Fibroblast of lung (primary cell): Measurements from ENCODE around the gene KCP. TPM values are rescaled to one million over a fixed set of nuclear protein-coding genes. Genes with fewer than 3 reads are reported as not detected.

ENCODE experiments used
- DNase-seq, 2 donors: peaks; one replicate each; pipeline versions ENCODE4 v3.0.0 to v3.0.0-alpha.2; 2010; ENCODE audit warnings: low read depth in 2 of 2
- H2AFZ ChIP-seq: 2 replicates; pipeline ENCODE4 v1.5.1; 2012; ENCODE audit warnings: low read length, control low read depth, inconsistent platforms
- H3K27ac ChIP-seq: 2 replicates; pipeline ENCODE4 v1.5.1; 2011; ENCODE audit warnings: low read length, control low read depth; ENCODE audit not compliant: insufficient read depth
- H3K27me3 ChIP-seq: 2 replicates; pipeline ENCODE4 v1.5.1; 2011; ENCODE audit warnings: mild to moderate bottlenecking, low read length; ENCODE audit not compliant: control insufficient read depth, insufficient read depth
- H3K36me3 ChIP-seq: 2 replicates; pipeline ENCODE4 v1.5.1; 2011; ENCODE audit warnings: low read length; ENCODE audit not compliant: control insufficient read depth, insufficient read depth
- H3K4me1 ChIP-seq: 2 replicates; pipeline ENCODE4 v1.5.1; 2011; ENCODE audit warnings: low read length; ENCODE audit not compliant: control insufficient read depth, insufficient read depth; ENCODE audit errors: extremely low read depth
- H3K4me2 ChIP-seq: 2 replicates; pipeline ENCODE4 v1.5.1; 2011; ENCODE audit warnings: low read length, control low read depth; ENCODE audit not compliant: insufficient read depth; ENCODE audit errors: extremely low read depth
- H3K4me3 ChIP-seq, 4 experiments: fragments of 200-600 bp in 1 of 4; sonication (generic) in 1 of 4; replicated peaks in 1 of 4; 2 replicates each; pipeline ENCODE4 v1.5.1; 2011 to 2016; ENCODE audit warnings: low read length in 4 of 4, low read depth in 3 of 4, mild to moderate bottlenecking in 3 of 4, control low read depth in 2 of 4, inconsistent platforms in 1 of 4, mixed read lengths in 1 of 4; ENCODE audit not compliant: insufficient read depth in 1 of 4; ENCODE audit errors: control extremely low read depth in 1 of 4
- H3K79me2 ChIP-seq: 2 replicates; pipeline ENCODE4 v1.5.1; 2012; ENCODE audit warnings: mild to moderate bottlenecking, low read length, inconsistent platforms; ENCODE audit not compliant: control insufficient read depth, insufficient read depth
- H3K9ac ChIP-seq: 2 replicates; pipeline ENCODE4 v1.5.1; 2011; ENCODE audit warnings: mild to moderate bottlenecking, low read length, control low read depth; ENCODE audit not compliant: insufficient read depth
- H3K9me3 ChIP-seq: 2 replicates; pipeline ENCODE4 v1.5.1; 2012; ENCODE audit warnings: low read depth, low read length; ENCODE audit not compliant: control insufficient read depth, insufficient read depth
- H4K20me1 ChIP-seq: 2 replicates; pipeline ENCODE4 v1.5.1; 2011; ENCODE audit warnings: low read length; ENCODE audit not compliant: control insufficient read depth, insufficient read depth; ENCODE audit errors: extremely low read depth
- EZH2 ChIP-seq: IDR thresholded peaks from 2 replicates; pipeline ENCODE4 v1.5.1; 2012; ENCODE audit warnings: low read length, control low read depth, mild to moderate bottlenecking; ENCODE audit errors: missing control alignments
- polyA plus RNA-seq, 2 donors: library from polyadenylated mRNA; depleted of rRNA in 1 of 2; stranded (reverse) in 1 of 2; unstranded in 1 of 2; fragments of >200 nt; gene quantifications; 2 replicates each; pipeline ENCODE4 v1.2.1, GENCODE V29; 2011 to 2012; ENCODE audit warnings: missing spikeins in 1 of 2
- total RNA-seq: library from RNA; depleted of rRNA; stranded (reverse); fragments of >200 nt; gene quantifications from 2 replicates; pipeline ENCODE4 v1.2.1, GENCODE V29; 2014
- TF ChIP-seq, protein P1 (sequence below), 2 donors: IDR thresholded peaks in 1 of 2; conservative IDR thresholded peaks in 1 of 2; 1 replicate in 1 of 2; 2 replicates in 1 of 2; pipeline ENCODE4 v1.5.1; 2011 to 2012; ENCODE audit warnings: low read length in 2 of 2, control low read depth in 1 of 2, inconsistent platforms in 1 of 2, low read depth in 1 of 2, mild to moderate bottlenecking in 1 of 2

Gene KCP
- total and polyA plus RNA-seq, 2 donors (not counting 1 experiment from before 2014, with no cell fraction given), result 0.08 to 0.50 TPM

GRCh38 chr7:128908750-128909624, 1.5 kb downstream of the KCP start:
- TF ChIP-seq EZH2, result no peak
- TF ChIP-seq, protein P1, sequence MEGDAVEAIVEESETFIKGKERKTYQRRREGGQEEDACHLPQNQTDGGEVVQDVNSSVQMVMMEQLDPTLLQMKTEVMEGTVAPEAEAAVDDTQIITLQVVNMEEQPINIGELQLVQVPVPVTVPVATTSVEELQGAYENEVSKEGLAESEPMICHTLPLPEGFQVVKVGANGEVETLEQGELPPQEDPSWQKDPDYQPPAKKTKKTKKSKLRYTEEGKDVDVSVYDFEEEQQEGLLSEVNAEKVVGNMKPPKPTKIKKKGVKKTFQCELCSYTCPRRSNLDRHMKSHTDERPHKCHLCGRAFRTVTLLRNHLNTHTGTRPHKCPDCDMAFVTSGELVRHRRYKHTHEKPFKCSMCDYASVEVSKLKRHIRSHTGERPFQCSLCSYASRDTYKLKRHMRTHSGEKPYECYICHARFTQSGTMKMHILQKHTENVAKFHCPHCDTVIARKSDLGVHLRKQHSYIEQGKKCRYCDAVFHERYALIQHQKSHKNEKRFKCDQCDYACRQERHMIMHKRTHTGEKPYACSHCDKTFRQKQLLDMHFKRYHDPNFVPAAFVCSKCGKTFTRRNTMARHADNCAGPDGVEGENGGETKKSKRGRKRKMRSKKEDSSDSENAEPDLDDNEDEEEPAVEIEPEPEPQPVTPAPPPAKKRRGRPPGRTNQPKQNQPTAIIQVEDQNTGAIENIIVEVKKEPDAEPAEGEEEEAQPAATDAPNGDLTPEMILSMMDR (conservative IDR thresholded peaks at IDR 0.05 in 1 of 2, IDR thresholded peaks at IDR 0.05 in 1 of 2; ENCODE audit: low read depth in 1 of 2, low read length in 2 of 2), result no peak
- no peak overlapping the region for H3K27ac ChIP-seq
- no peaks in the 10 kb centered on the region for H3K9me3 ChIP-seq
- H3K4me1 ChIP-seq, result no peaks in the 10 kb centered on the region
- no peak overlapping the region for H3K9ac ChIP-seq
- H3K27me3 ChIP-seq, result peaks cover 17% of the 10 kb centered on the region
- no peaks in the 10 kb centered on the region for H4K20me1 ChIP-seq
- peak overlapping the region in 1 of 4 experiments; percentile 66 for H3K4me3 ChIP-seq
- H2AFZ ChIP-seq, result peak overlapping the region; percentile 63
- DNase-seq, result no peak
- H3K79me2 ChIP-seq, result no peaks in the 10 kb centered on the region
- H3K36me3 ChIP-seq, result no peaks in the 10 kb centered on the region
- peak overlapping the region; percentile 95 for H3K4me2 ChIP-seq

DNA sequence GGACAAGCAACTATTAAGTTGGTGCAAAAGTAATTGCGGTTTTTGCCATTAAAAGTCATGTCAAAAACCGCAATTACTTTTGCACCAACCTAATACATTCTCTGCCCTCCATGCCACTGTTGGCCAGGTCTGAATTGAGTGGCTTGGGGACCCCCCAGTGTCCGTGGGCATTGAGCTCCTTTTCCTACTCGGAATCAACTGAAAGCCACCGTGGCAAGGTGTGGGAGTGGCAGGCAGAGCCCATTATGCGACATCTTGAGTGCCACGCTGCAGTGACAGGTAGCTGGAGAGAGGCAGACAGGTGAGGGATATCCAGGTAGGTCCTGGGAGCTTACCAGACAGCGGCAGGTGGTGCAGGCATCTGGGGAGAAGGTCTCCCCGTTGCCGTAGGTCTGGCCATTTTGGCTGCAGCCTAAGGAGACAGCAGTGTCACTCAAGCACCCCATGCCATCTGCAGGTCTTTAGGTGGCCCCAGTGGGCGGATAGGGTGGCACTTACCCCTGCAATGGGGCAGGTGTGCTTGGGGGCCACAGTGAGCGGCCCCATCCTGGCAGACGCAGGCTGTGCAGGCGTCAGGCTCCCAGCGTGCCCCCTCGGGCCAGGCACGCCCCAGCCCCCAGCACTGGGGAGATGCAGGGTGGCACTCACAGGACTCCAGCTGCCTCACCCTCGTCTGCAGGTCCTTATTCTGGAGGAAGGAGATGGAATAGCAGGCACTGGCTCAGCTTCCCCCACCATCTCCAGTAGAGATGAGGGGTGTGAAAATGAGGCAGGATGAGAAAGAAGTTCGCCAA, 3.5 kb downstream of the KCP start:
- Histone ChIP-seq H4K20me1 (no peaks in the 10 kb centered on the region), H2AFZ (no peak overlapping the region), H3K79me2 (no peaks in the 10 kb centered on the region), H3K4me2 (no peak overlapping the region), H3K27ac (no peak overlapping the region), H3K36me3 (no peaks in the 10 kb centered on the region), H3K9ac (no peak overlapping the region), H3K9me3 (no peaks in the 10 kb centered on the region), H3K4me3 (no peak overlapping the region), H3K4me1 (no peaks in the 10 kb centered on the region), H3K27me3 (peaks cover 13% of the 10 kb centered on the region)
- no peak for DNase-seq
- TF ChIP-seq EZH2, result no peak
- TF ChIP-seq, protein P1 (conservative IDR thresholded peaks at IDR 0.05 in 1 of 2, IDR thresholded peaks at IDR 0.05 in 1 of 2; ENCODE audit: low read depth in 1 of 2, low read length in 2 of 2), result no peak

DNA sequence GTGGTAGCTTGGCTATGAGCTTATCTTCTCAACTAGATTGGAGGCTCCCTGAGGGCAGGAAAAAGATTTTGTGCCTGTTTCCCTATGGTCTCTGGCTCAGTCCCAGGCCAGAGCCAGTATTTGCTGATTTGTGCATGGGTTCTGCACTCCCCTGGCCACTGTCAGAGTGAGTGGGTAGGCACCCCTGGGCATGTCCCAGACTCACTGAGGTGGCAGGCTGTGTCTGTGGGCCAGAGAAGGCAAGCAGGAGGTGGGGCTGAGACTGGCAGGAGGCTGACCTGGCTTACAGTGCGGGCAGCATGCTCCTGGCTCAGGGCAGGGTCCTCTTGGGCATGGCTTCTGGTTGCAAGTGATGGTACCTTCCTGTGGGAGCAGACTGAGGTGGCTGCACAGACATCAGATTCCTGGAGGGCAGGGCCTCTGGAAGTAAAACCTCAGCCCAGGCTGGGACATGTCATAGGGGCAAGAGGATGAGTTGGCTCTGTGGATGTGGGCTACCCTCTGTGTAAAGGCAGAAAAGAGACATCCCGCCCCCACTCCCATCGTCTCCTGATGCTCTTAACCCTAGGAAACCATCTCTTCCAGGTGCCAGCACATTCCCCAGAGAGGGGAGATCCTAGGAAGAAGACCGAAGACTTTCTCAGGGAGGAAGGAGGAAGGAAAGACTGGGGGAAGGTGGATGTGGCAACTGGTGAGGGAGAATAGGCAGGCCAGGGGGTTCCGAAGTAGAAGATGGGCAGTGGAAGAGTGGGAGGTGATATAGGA, 4.3 kb downstream of the KCP start:
- H3K9me3 ChIP-seq, result no peaks in the 10 kb centered on the region
- no peak overlapping the region for H3K4me3 ChIP-seq
- H3K79me2 ChIP-seq, result no peaks in the 10 kb centered on the region
- no peaks in the 10 kb centered on the region for H3K36me3 ChIP-seq
- H2AFZ ChIP-seq, result no peak overlapping the region
- peaks cover 11% of the 10 kb centered on the region for H3K27me3 ChIP-seq
- DNase-seq, result no peak
- H3K27ac ChIP-seq, result no peak overlapping the region
- no peaks in the 10 kb centered on the region for H3K4me1 ChIP-seq
- H4K20me1 ChIP-seq, result no peaks in the 10 kb centered on the region
- no peak overlapping the region for H3K9ac ChIP-seq
- TF ChIP-seq, protein P1 (conservative IDR thresholded peaks at IDR 0.05 in 1 of 2, IDR thresholded peaks at IDR 0.05 in 1 of 2; ENCODE audit: low read depth in 1 of 2, low read length in 2 of 2), result no peak
- TF ChIP-seq EZH2, result no peak
- no peak overlapping the region for H3K4me2 ChIP-seq
